HG02852 (cell line): ENCODE data around the gene ELF1.
"Not testable (repeated sequence)": the region's sequence is repeated elsewhere in the genome, so short reads cannot be mapped to it uniquely, and the experiment has no call there.

Experiments
- ATAC-seq: cut with Tn5 transposase; IDR thresholded peaks from one replicate; pipeline ENCODE4 v1.9.1; 2021; ENCODE audit warnings: mild to moderate bottlenecking, moderate library complexity; ENCODE audit not compliant: unreplicated experiment

The ELF1 gene

GRCh38 chr13:40983725-40984667 lies 35.1 kb downstream of the ELF1 start:
- ATAC-seq = no peak

GRCh38 chr13:40983259-40983658 lies 35.9 kb downstream of the ELF1 start:
- no peak for ATAC-seq

GRCh38 chr13:40982772-40983171 lies 36.3 kb downstream of the ELF1 start:
- ATAC-seq = peak; percentile 68

GRCh38 chr13:40981949-40982348 lies 37.2 kb downstream of the ELF1 start:
- ATAC-seq = no peak

GRCh38 chr13:40981361-40981760 lies 37.8 kb downstream of the ELF1 start:
- no peak for ATAC-seq

- no peak for ATAC-seq
Observed at GRCh38 chr13:40980461-40980860, 38.7 kb downstream of the ELF1 start.

GRCh38 chr13:40979232-40979631 lies 39.9 kb downstream of the ELF1 start:
- no peak for ATAC-seq

- not testable (repeated sequence) for ATAC-seq
Observed at GRCh38 chr13:40978109-40978508, 41.0 kb downstream of the ELF1 start.

- no peak for ATAC-seq
Observed at GRCh38 chr13:40975441-40975840, 43.7 kb downstream of the ELF1 start.

GRCh38 chr13:40974460-40975407 lies 44.4 kb downstream of the ELF1 start:
- peak; percentile 73 for ATAC-seq

GRCh38 chr13:40973409-40973808 lies 45.7 kb downstream of the ELF1 start:
- ATAC-seq = no peak

GRCh38 chr13:40971321-40971720 lies 47.8 kb downstream of the ELF1 start:
- no peak for ATAC-seq

- no peak for ATAC-seq
Observed at GRCh38 chr13:40970803-40971202, 48.3 kb downstream of the ELF1 start.

GRCh38 chr13:40969169-40969901 lies 49.8 kb downstream of the ELF1 start:
- ATAC-seq = peak; percentile 63

- ATAC-seq = no peak
Observed at GRCh38 chr13:40968416-40969000, 50.6 kb downstream of the ELF1 start.

GRCh38 chr13:40966298-40966697 lies 52.8 kb downstream of the ELF1 start:
- no peak for ATAC-seq

- no peak for ATAC-seq
Observed at GRCh38 chr13:40963927-40964326, 55.2 kb downstream of the ELF1 start.

- no peak for ATAC-seq
Observed at GRCh38 chr13:40961826-40962225, 57.3 kb downstream of the ELF1 start.

- ATAC-seq = no peak
Observed at GRCh38 chr13:40961214-40961613, 57.9 kb downstream of the ELF1 start.

GRCh38 chr13:40960716-40961115 lies 58.4 kb downstream of the ELF1 start:
- no peak for ATAC-seq
